Activated T-helper 9 cell treated with anti-CD3 and anti-CD28 coated beads, Interleukin-2, amount 50 U/mL, for 16 hours (primary cell): ENCODE data around the gene UPB1.

Experiments used
- DNase-seq: peaks from one replicate; pipeline ENCODE4 v3.0.0-alpha.2; 2020; ENCODE audit warnings: low read depth

Gene UPB1

GRCh38 chr22:24566899-24567511 lies 71.9 kb downstream of the UPB1 start:
- no peak for DNase-seq

DNA sequence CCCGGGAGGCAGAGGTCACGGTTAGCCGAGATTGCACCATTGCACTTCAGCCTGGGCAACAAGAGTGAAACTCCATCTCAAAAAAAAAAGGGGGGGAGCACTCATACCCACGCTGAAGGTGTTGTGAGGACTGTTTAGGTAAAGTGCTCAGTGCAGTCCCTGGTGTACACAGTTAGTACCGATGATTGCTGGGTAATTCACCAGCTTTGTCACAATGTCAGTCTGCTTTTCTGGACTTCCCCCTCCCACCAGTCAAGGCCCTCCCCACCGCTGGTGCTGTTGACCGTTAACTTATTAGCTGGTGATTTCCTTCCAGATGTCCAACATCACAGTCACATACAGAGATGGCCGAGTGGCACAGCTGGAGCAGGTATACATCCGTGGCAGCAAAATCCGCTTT lies 72.5 kb downstream of the UPB1 start:
- no peak for DNase-seq

GRCh38 chr22:24571266-24571665 lies 76.1 kb downstream of the UPB1 start:
- DNase-seq: no peak

DNA sequence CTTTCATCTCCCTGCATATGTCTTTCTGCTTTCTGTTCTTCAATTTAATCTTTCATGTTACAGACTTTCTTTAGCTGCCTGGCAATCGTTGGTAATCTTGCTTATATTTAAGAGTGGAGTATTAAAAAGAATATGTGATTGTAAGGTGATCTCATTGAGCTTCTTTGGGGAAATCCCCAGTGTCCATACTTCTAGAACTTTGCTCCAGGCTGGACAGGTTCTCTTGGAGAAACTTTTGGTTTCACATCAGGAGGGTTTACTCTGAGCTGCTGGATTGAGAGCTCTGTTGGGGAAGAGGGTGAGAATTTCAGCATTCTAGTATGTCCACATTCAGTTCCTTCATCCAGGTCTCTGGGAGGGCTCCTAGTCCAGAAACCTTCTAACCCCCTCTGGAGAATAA lies 81.6 kb downstream of the UPB1 start:
- no peak for DNase-seq
